Ammon's horn (tissue), 1 donor: ENCODE results near the gene ZCCHC8.

Source experiments
- DNase-seq: peaks from one replicate; pipeline ENCODE4 v3.0.0-alpha.2; 2016; ENCODE audit warnings: low spot score

Gene ZCCHC8

DNA sequence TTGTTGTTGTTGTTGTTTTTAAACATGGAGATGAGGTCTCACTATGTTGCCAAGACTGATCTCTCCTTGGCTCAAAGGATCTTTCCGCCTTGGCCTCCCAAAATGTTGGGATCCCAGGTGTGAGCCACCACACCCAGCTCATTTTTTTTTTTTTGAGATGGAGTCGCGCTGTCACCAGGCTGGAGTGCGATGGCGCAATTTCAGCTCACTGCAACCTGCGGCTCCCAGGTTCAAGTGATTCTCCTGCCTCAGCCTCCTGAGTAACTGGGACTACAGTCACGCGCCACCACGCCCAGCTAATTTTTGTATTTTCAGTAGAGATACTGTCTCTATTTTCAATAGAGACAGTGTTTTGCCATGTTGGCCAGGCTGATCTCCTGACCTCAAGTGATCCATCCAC is 73.3 kb downstream of the ZCCHC8 start:
- no peak for DNase-seq

- peak; percentile 58 for DNase-seq
These were observed 77.2 kb downstream of the ZCCHC8 start for GRCh38 chr12:122423258-122424165.

GRCh38 chr12:122422730-122423257 is 77.9 kb downstream of the ZCCHC8 start:
- DNase-seq: peak; percentile 17

DNA sequence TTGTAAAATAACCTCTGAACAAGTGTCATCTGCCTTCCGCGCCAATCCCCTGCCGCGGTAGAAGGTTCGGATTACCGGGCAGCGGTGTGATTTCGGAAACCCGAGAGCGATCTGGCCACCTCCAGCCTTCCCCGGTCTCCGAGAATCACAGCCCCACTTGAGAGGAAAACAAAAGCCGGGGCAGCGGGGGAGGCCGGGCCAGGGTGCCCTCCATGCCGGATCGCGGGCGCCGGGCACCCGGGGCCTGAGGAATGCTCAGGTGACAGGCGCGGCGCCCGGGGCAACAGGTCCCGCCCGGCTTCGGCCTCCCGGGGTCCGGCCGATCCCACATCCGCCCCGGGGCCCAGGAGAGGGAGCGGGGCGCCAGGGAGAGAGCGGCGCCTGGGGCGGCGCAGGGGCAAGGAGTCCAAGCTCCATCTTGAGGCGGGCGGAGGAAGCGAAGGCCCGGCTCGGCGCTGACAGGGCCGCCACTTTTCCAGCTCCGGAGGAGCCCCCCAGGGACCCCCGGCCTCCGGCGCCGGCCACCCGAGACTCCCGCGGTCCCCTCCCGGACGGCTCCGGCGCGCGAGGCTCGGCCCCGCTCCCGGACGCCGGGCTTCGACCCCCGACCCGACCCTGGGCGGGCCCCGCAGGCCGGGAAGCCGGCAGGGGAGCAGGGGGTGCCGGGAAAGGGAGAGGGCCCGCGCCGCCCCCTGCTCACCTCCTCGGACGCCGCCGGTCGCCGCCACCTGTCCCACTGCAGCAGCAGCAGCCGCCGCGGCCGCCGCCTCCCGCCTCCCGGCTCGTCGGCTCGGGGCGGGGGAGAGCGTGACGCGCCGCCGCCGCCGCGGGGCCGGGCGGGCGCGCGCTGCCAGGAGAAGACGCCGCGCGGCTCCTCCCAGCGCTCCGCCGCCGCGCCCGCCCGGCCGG is 78.7 kb downstream of the ZCCHC8 start, which contains the start of gene CLIP1:
TSS of gene CLIP1 (minus strand) at position 849 of the 909 bp plus-strand sequence. CDS start 42,217 bp downstream, outside the sequence.
- peak; percentile 46 for DNase-seq
